BLaER1 treated with 17β-estradiol and CSF1 and Interleukin-3, amounts not matched to agents 10 nM and 100 nM (cell line): ENCODE results near the gene IL2RA.

ENCODE experiments used
- H3K27ac ChIP-seq, 11 experiments: shearing (Covaris generic); formaldehyde crosslinking; 2 replicates each; pipeline ENCODE4 v1.8.1; 2022
- H3K27me3 ChIP-seq, 11 experiments: shearing (Covaris generic); formaldehyde crosslinking; 2 replicates each; pipeline ENCODE4 v1.8.1; 2022
- H3K36me3 ChIP-seq, 11 experiments: shearing (Covaris generic); formaldehyde crosslinking; 2 replicates each; pipeline ENCODE4 v1.8.1; 2022
- H3K4me1 ChIP-seq, 10 experiments: shearing (Covaris generic); formaldehyde crosslinking; 2 replicates each; pipeline ENCODE4 v1.8.1; 2022
- H3K4me2 ChIP-seq, 11 experiments: shearing (Covaris generic); formaldehyde crosslinking; 2 replicates each; pipeline ENCODE4 v1.8.1; 2022
- H3K4me3 ChIP-seq, 10 experiments: shearing (Covaris generic); formaldehyde crosslinking; 2 replicates each; pipeline ENCODE4 v1.8.1; 2022
- H3K9ac ChIP-seq, 11 experiments: shearing (Covaris generic); formaldehyde crosslinking; 2 replicates each; pipeline ENCODE4 v1.8.1; 2022
- H3K9me3 ChIP-seq, 11 experiments: shearing (Covaris generic); formaldehyde crosslinking; replicated peaks in 1 of 11; 2 replicates each; pipeline ENCODE4 v1.8.1; 2022
- H4K20me1 ChIP-seq, 11 experiments: shearing (Covaris generic); formaldehyde crosslinking; 2 replicates each; pipeline ENCODE4 v1.8.1; 2022
- Cebpa-rat ChIP-seq, 11 experiments: shearing (Covaris generic); IDR thresholded peaks; 2 replicates each; pipeline ENCODE4 v1.8.1; 2022

IL2RA gene

GRCh38 chr10:6086375-6087233 is 24.4 kb upstream of the IL2RA start:
- Histone ChIP-seq H4K20me1 (peaks cover 22 to 27% (median 26%) of the 10 kb centered on the region in 11 experiments; a peak in 21 of 22 replicates), H3K27me3 (no peaks in the 10 kb centered on the region), H3K4me3 (no peak overlapping the region), H3K9ac (no peak overlapping the region), H3K4me2 (peak overlapping the region; percentile 20 to 67 (median 40); a peak in 21 of 22 replicates), H3K27ac (peak overlapping the region in 1 of 11 experiments; percentile 9; a peak in 1 of 22 replicates), H3K36me3 (peaks cover 0 to 5% (median 0%) of the 10 kb centered on the region in 11 experiments; a peak in 1 of 22 replicates), H3K4me1 (peaks cover 35 to 53% (median 43%) of the 10 kb centered on the region in 10 experiments), H3K9me3 (peaks cover 0 to 10% (median 4%) of the 10 kb centered on the region in 11 experiments; a peak in 7 of 22 replicates)
- TF ChIP-seq Cebpa-rat (IDR thresholded peaks at IDR 0.05) = no peak

GRCh38 chr10:6083523-6084475 is 21.6 kb upstream of the IL2RA start:
- Histone ChIP-seq H3K27ac (no peak overlapping the region), H3K36me3 (no peaks in the 10 kb centered on the region)

DNA sequence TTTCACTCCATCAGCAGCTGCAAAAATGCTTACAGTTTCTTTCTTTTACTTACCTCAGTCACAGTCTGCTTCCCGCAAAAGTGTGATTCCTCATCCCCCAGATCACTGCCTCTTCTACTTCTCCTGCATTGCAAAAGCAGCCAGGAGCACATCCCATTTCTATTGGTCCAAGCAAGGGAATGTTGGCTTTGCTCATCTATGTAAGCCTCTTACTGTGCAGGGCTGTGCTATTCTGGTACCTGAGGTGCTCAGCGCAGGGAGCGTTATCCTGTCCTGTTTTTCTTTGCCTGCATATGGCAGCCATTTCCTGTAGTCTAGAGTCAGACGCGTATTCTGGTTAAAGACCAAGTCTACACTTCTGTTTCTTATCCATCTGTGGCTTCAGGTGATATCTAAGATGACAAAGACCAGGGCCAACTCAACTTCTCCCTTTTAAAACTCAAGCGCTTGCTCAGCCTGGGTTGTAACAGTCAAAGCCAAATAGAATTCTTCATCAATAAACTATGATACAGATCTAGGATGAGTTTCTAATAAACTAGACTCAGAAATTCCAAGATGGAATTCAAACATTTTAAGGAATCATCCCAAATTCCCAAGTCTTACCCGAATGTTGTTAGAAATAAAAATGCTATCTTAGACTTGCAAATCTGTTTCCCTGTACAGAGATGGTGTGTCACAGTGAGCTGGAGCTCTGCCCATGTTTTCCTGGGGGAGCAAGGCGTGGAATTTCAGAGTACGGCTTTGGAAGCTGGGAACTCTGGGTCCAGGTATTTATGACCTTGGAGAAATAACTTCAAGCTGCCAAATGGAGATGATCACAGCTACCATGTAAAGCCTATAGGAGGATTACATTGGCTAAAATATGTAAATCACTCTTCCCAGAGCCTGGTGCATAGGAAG is 20.6 kb upstream of the IL2RA start:
- TF ChIP-seq Cebpa-rat (IDR thresholded peaks at IDR 0.05) = no peak

More at GRCh38 chr10:6083523-6084475, 21.6 kb upstream of the IL2RA start:
- H3K4me2 ChIP-seq = peak overlapping the region in 10 of 11 experiments; percentile 6 to 50 (median 19); a peak in 12 of 22 replicates
- peaks cover 18 to 35% (median 27%) of the 10 kb centered on the region in 10 experiments; a peak in 19 of 20 replicates for H3K4me1 ChIP-seq
- H3K9ac ChIP-seq = no peak overlapping the region
- H3K4me3 ChIP-seq = no peak overlapping the region
- H3K9me3 ChIP-seq = peaks cover 0 to 13% (median 6%) of the 10 kb centered on the region in 11 experiments; a peak in 7 of 22 replicates
- H4K20me1 ChIP-seq = no peaks in the 10 kb centered on the region
- TF ChIP-seq Cebpa-rat (IDR thresholded peaks at IDR 0.05) = no peak
- no peaks in the 10 kb centered on the region for H3K27me3 ChIP-seq

GRCh38 chr10:6080417-6080973 is 18.3 kb upstream of the IL2RA start:
- Histone ChIP-seq H3K9ac (no peak overlapping the region), H3K27ac (no peak overlapping the region), H3K36me3 (no peaks in the 10 kb centered on the region), H3K9me3 (peaks cover 0 to 13% (median 6%) of the 10 kb centered on the region in 11 experiments; a peak in 7 of 22 replicates), H3K4me3 (no peak overlapping the region), H3K4me2 (no peak overlapping the region), H3K27me3 (no peaks in the 10 kb centered on the region), H4K20me1 (no peaks in the 10 kb centered on the region), H3K4me1 (peaks cover 0 to 16% (median 10%) of the 10 kb centered on the region in 10 experiments; a peak in 14 of 20 replicates)
- no peak for TF ChIP-seq Cebpa-rat (IDR thresholded peaks at IDR 0.05)

More for the DNA sequence above, 20.6 kb upstream of the IL2RA start:
- H3K27me3 ChIP-seq = no peaks in the 10 kb centered on the region
- H3K36me3 ChIP-seq = no peaks in the 10 kb centered on the region
- peaks cover 0 to 13% (median 6%) of the 10 kb centered on the region in 11 experiments; a peak in 7 of 22 replicates for H3K9me3 ChIP-seq
- no peaks in the 10 kb centered on the region for H4K20me1 ChIP-seq
- H3K4me3 ChIP-seq = no peak overlapping the region
- H3K4me2 ChIP-seq = peak overlapping the region in 4 of 11 experiments; percentile 6 to 50 (median 32); a peak in 7 of 22 replicates
- peaks cover 13 to 28% (median 23%) of the 10 kb centered on the region in 10 experiments; a peak in 19 of 20 replicates for H3K4me1 ChIP-seq
- H3K9ac ChIP-seq = no peak overlapping the region
- no peak overlapping the region for H3K27ac ChIP-seq

- Histone ChIP-seq H3K27ac (no peak overlapping the region), H3K4me1 (peaks cover 0 to 22% (median 15%) of the 10 kb centered on the region in 10 experiments; a peak in 15 of 20 replicates), H3K4me3 (no peak overlapping the region), H3K4me2 (no peak overlapping the region), H3K9me3 (peaks cover 0 to 13% (median 6%) of the 10 kb centered on the region in 11 experiments; a peak in 7 of 22 replicates), H3K27me3 (no peaks in the 10 kb centered on the region), H4K20me1 (no peaks in the 10 kb centered on the region), H3K9ac (no peak overlapping the region), H3K36me3 (no peaks in the 10 kb centered on the region)
- no peak for TF ChIP-seq Cebpa-rat (IDR thresholded peaks at IDR 0.05)
These were observed 16.9 kb upstream of the IL2RA start for GRCh38 chr10:6079044-6079443.

DNA sequence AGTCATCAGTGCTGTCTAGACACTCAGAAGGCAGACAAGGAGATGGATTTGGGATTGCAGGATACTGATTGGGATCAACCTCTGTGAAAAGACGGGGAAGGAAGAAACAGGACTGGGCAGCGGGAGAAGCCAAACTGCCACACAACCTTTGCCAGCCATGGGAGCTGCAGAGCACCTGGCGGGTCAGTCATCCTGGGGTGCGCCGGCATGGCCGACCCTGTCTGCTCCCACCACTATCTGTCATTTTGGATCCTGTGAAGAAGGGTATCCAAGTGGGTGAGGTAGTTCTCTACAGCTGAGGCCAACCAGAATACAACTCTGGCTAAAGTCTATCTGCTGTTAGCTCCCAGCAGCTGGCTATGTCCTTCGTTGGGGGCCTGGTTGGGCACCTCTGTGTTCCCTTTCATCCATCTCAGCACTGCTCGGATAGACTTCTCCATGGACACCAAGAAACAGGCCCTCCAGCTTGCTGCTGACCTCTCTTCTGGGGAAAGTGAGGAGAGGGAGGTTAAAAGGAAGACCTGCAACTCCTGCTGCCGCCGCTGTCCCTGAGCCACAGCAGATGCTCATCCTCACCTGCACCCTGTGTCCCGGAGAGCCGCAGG is 15.0 kb upstream of the IL2RA start:
- no peaks in the 10 kb centered on the region for H3K27me3 ChIP-seq

DNA sequence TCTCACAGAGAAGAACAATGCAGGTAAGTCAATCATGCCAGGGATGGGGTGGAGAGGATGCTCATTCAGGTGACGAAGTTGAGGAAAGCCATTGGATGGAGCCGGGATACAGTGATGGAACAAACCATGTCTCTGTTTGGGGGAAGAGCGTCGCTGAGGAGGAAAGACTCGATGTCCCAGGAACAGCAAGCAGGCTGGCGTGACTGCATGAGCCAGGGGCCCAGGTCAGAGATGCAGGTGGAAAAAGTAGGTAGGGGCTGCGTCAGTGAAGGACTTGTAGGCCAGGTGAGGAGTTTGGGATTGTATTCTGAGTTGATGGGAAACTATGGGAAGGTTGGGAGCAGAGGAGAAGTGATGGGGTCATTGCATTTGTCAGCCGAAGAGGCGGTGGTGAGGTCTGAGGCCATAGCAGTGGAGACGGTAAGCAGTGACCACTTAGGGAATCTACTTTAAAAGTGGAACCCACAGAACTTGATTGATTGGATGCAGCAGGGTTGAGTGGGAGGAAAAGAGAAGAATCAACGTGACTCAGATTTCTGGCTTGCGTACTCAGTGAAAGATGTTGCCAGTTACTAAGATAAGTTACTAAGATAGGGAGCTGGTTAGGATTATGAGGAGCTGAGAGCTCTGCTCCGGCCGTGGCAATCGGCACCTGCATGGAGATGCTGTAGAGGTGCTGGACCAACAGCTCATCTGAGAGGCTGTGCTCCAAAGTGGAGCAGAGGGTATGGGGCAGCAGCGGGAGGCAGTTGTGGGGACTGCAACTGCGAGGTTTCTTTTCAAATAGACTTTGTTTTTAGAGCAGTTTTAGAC is 12.5 kb upstream of the IL2RA start:
- H3K9ac ChIP-seq = no peak overlapping the region
- H3K4me1 ChIP-seq = peaks cover 36 to 54% (median 42%) of the 10 kb centered on the region in 10 experiments
- H4K20me1 ChIP-seq = no peaks in the 10 kb centered on the region
- H3K4me3 ChIP-seq = no peak overlapping the region
- H3K27ac ChIP-seq = 0 out of 22 replicates have a peak overlapping the region, but pooled peaks of 1 of the 11 experiments have one; percentile 4
- H3K9me3 ChIP-seq = no peaks in the 10 kb centered on the region
- H3K4me2 ChIP-seq = peak overlapping the region in 5 of 11 experiments; percentile 4 to 56 (median 37); a peak in 8 of 22 replicates
- H3K36me3 ChIP-seq = no peaks in the 10 kb centered on the region
- no peaks in the 10 kb centered on the region for H3K27me3 ChIP-seq
- TF ChIP-seq Cebpa-rat (IDR thresholded peaks at IDR 0.05) = no peak

More for the DNA sequence above, 15.0 kb upstream of the IL2RA start:
- no peak overlapping the region for H3K27ac ChIP-seq
- H3K4me2 ChIP-seq = no peak overlapping the region
- H3K9ac ChIP-seq = no peak overlapping the region
- TF ChIP-seq Cebpa-rat (IDR thresholded peaks at IDR 0.05) = no peak
- peaks cover 11 to 29% (median 18%) of the 10 kb centered on the region in 10 experiments for H3K4me1 ChIP-seq
- no peaks in the 10 kb centered on the region for H4K20me1 ChIP-seq
- H3K4me3 ChIP-seq = no peak overlapping the region
- peaks cover 0 to 11% (median 5%) of the 10 kb centered on the region in 11 experiments; a peak in 7 of 22 replicates for H3K9me3 ChIP-seq
- no peaks in the 10 kb centered on the region for H3K36me3 ChIP-seq
